Stimulated activated naive CD4-positive, alpha-beta T cell (primary cell): ENCODE measurements around the gene SYNE3.
A peak's percentile ranks its signal among the peaks of the same experiment; 100 is the strongest.

Experiments
- DNase-seq, 6 experiments: peaks; one replicate each; lab custom pipeline; 2025; lab: John Stamatoyannopoulos, UW

SYNE3 gene

GRCh38 chr14:95516554-95517181 is at the start of gene SYNE3:
SYNE3 (minus strand) TSS chr14:95516650; CDS start chr14:95475821, 40,829 bp downstream.
- peak in 5 of 6 experiments; percentile 13 to 56 (median 29) for DNase-seq

GRCh38 chr14:95564060-95564459 is 47.6 kb upstream of the SYNE3 start:
- DNase-seq: no peak

GRCh38 chr14:95562892-95563685 is 46.6 kb upstream of the SYNE3 start:
- no peak for DNase-seq

GRCh38 chr14:95561001-95561412 is 44.6 kb upstream of the SYNE3 start:
- peak; percentile 54 to 84 (median 74) for DNase-seq

GRCh38 chr14:95559203-95559602 is 42.8 kb upstream of the SYNE3 start:
- DNase-seq: no peak

- DNase-seq: no peak
Measured at GRCh38 chr14:95557832-95558231, 41.4 kb upstream of the SYNE3 start.

- no peak for DNase-seq
Measured at GRCh38 chr14:95557291-95557690, 40.8 kb upstream of the SYNE3 start.

- DNase-seq: no peak
Measured at GRCh38 chr14:95555053-95555452, 38.6 kb upstream of the SYNE3 start.

GRCh38 chr14:95553141-95553540 is 36.7 kb upstream of the SYNE3 start:
- no peak for DNase-seq

- DNase-seq: no peak
Measured at GRCh38 chr14:95551435-95551834, 35.0 kb upstream of the SYNE3 start.

GRCh38 chr14:95549656-95550585 is 33.5 kb upstream of the SYNE3 start:
- DNase-seq: no peak

GRCh38 chr14:95548328-95548929 is 32.0 kb upstream of the SYNE3 start:
- no peak for DNase-seq

- DNase-seq: no peak
Measured at GRCh38 chr14:95547626-95548327, 31.3 kb upstream of the SYNE3 start.

- DNase-seq: no peak
Measured at GRCh38 chr14:95547272-95547625, 30.8 kb upstream of the SYNE3 start.

GRCh38 chr14:95545515-95546168 is 29.2 kb upstream of the SYNE3 start:
- no peak for DNase-seq

GRCh38 chr14:95544588-95544987 is 28.1 kb upstream of the SYNE3 start:
- DNase-seq: no peak

GRCh38 chr14:95543021-95543420 is 26.6 kb upstream of the SYNE3 start:
- DNase-seq: no peak

- DNase-seq: no peak
Measured at GRCh38 chr14:95541932-95542930, 25.8 kb upstream of the SYNE3 start.

GRCh38 chr14:95541346-95541745 is 24.9 kb upstream of the SYNE3 start:
- DNase-seq: no peak
